HCT116 (cell line): ENCODE results near the gene SNRPA1. TPM values are rescaled to one million over a fixed set of nuclear protein-coding genes. Genes with fewer than 3 reads are reported as not detected.

ENCODE experiments used
- ATAC-seq: fragments of 200-7000 bp; cut with Tn5 transposase; 2 replicates; pipeline ENCODE4 v1.9.1; 2020; ENCODE audit warnings: mild to moderate bottlenecking, moderate library complexity
- BruUV-seq: library from RNA; stranded (reverse); fragments of 400-500 nt; replicated peaks from 2 replicates; lab custom pipeline; 2021; lab: Mats Ljungman, UMichigan
- CTCF ChIA-PET: fragments of 300-600 bp; sonication (Branson Sonifier 250); formaldehyde crosslinking; loops from one replicate; lab custom pipeline; 2021; ENCODE audit warnings: antibody characterized with exemption; lab: Charles Lee
- POLR2A ChIA-PET: fragments of 300-600, 350-600 bp; sonication (Branson Sonifier 250); formaldehyde crosslinking; loops from one replicate; lab custom pipeline; 2021; ENCODE audit warnings: antibody characterized with exemption; lab: Charles Lee
- RAD21 ChIA-PET, 2 experiments: fragments of 300-600 bp; sonication (Branson Sonifier 250); formaldehyde crosslinking; loops; one replicate each; lab custom pipeline; 2023; ENCODE audit warnings: low total read pairs in 2 of 2; ENCODE audit not compliant: uncharacterized antibody in 2 of 2, unreplicated experiment in 2 of 2, low non-redundant PET in 1 of 2; lab: Charles Lee
- DNase-seq: peaks from one replicate; pipeline ENCODE4 v3.0.0-alpha.2; 2010; ENCODE audit warnings: low read depth, low spot score
- H2AFZ ChIP-seq: fragments of 200-600 bp; shearing (Covaris generic), sonication (generic); 2 replicates; pipeline ENCODE4 v1.6.1; 2017; ENCODE audit warnings: low read depth, mixed run types, mixed read lengths, antibody characterized with exemption, low read length; ENCODE audit not compliant: poor library complexity, severe bottlenecking
- H3K27ac ChIP-seq: 2 replicates; pipeline ENCODE4 v1.5.1; 2012; ENCODE audit warnings: low read depth, low read length
- H3K27me3 ChIP-seq: fragments of 200-600 bp; sonication (generic); 2 replicates; pipeline ENCODE4 v1.6.1; 2016; ENCODE audit warnings: mixed run types, low read length, mixed read lengths; ENCODE audit not compliant: insufficient read depth
- H3K36me3 ChIP-seq, 2 experiments: fragments of 200-500 bp in 1 of 2; fragments of 200-600 bp in 1 of 2; sonication (Bioruptor generic) in 1 of 2; sonication (generic) in 1 of 2; 2 replicates each; pipeline versions ENCODE4 v1.5.1 to v1.6.1; 2014 to 2016; ENCODE audit warnings: low read length in 2 of 2, inconsistent platforms in 1 of 2, mixed read lengths in 1 of 2, mixed run types in 1 of 2; ENCODE audit not compliant: insufficient read depth in 2 of 2, control insufficient read depth in 1 of 2
- H3K4me1 ChIP-seq, 2 experiments: fragments of 200-600 bp in 1 of 2; sonication (generic) in 1 of 2; 2 replicates each; pipeline versions ENCODE4 v1.5.1 to v1.6.1; 2012 to 2017; ENCODE audit warnings: low read length in 2 of 2, inconsistent platforms in 1 of 2, mild to moderate bottlenecking in 1 of 2, mixed read lengths in 1 of 2, mixed run types in 1 of 2, moderate library complexity in 1 of 2; ENCODE audit not compliant: insufficient read depth in 2 of 2, control insufficient read depth in 1 of 2
- H3K4me2 ChIP-seq: fragments of 200-600 bp; sonication (generic); 2 replicates; pipeline ENCODE4 v1.6.1; 2017; ENCODE audit warnings: mixed run types, low read length, mixed read lengths
- H3K4me3 ChIP-seq, 2 experiments: fragments of 200-600 bp in 1 of 2; sonication (generic) in 1 of 2; replicated peaks in 1 of 2; 2 replicates each; pipeline ENCODE4 v1.5.1; 2011 to 2016; ENCODE audit warnings: low read length in 2 of 2, control low read depth in 1 of 2, low read depth in 1 of 2, mild to moderate bottlenecking in 1 of 2, mixed read lengths in 1 of 2, mixed run types in 1 of 2
- H3K79me2 ChIP-seq: fragments of 200-600 bp; sonication (generic); 2 replicates; pipeline ENCODE4 v1.6.1; 2017; ENCODE audit warnings: mild to moderate bottlenecking, mixed run types, low read length, moderate library complexity, mixed read lengths; ENCODE audit not compliant: insufficient read depth
- H3K9ac ChIP-seq: fragments of 200-600 bp; sonication (generic); 2 replicates; pipeline ENCODE4 v1.6.1; 2016; ENCODE audit warnings: low read length, mixed read lengths
- H3K9me2 ChIP-seq: fragments of 200-600 bp; sonication (generic), shearing (Covaris generic); 2 replicates; pipeline ENCODE4 v1.6.1; 2017; ENCODE audit warnings: mixed run types, mild to moderate bottlenecking, moderate library complexity; ENCODE audit not compliant: insufficient read depth
- H3K9me3 ChIP-seq, 2 experiments: fragments of 200-500 bp in 1 of 2; fragments of 200-600 bp in 1 of 2; sonication (Bioruptor generic) in 1 of 2; sonication (generic) in 1 of 2; 2 replicates each; pipeline ENCODE4 v1.6.1; 2014 to 2017; ENCODE audit warnings: low read length in 2 of 2, mixed read lengths in 2 of 2, inconsistent platforms in 1 of 2, low read depth in 1 of 2, mild to moderate bottlenecking in 1 of 2, mixed run types in 1 of 2, moderate library complexity in 1 of 2; ENCODE audit not compliant: control insufficient read depth in 1 of 2, insufficient read depth in 1 of 2
- H4K20me1 ChIP-seq: fragments of 200-600 bp; sonication (generic), shearing (Covaris generic); 2 replicates; pipeline ENCODE4 v1.6.1; 2017; ENCODE audit warnings: mixed run types, mild to moderate bottlenecking, moderate library complexity; ENCODE audit not compliant: insufficient read depth
- CBX3 ChIP-seq: IDR thresholded peaks from 2 replicates; pipeline ENCODE4 v1.6.1; 2012; ENCODE audit warnings: low read depth
- CEBPB ChIP-seq: IDR thresholded peaks from 2 replicates; pipeline ENCODE4 v1.6.1; 2012; ENCODE audit warnings: low read depth
- EZH2phosphoT487 ChIP-seq: fragments of 200-600 bp; IDR thresholded peaks from 2 replicates; pipeline ENCODE4 v1.6.1; 2018; ENCODE audit warnings: antibody characterized with exemption, borderline replicate concordance
- JUND ChIP-seq: IDR thresholded peaks from 2 replicates; pipeline ENCODE4 v1.6.1; 2012
- POLR2A ChIP-seq: IDR thresholded peaks from 2 replicates; pipeline ENCODE4 v1.7.0; 2011; ENCODE audit warnings: borderline replicate concordance; ENCODE audit not compliant: insufficient read depth, insufficient read length; ENCODE audit errors: extremely low read depth
- POLR2AphosphoS5 ChIP-seq: IDR thresholded peaks from 2 replicates; pipeline ENCODE4 v1.6.1; 2011; ENCODE audit warnings: mild to moderate bottlenecking, low read depth, low read length, moderate library complexity
- RAD21 ChIP-seq: IDR thresholded peaks from 2 replicates; pipeline ENCODE4 v1.6.1; 2012; ENCODE audit warnings: low read depth, mild to moderate bottlenecking
- SIN3A ChIP-seq: IDR thresholded peaks from 2 replicates; pipeline ENCODE4 v1.6.1; 2012; ENCODE audit warnings: low read depth
- SRF ChIP-seq: IDR thresholded peaks from 2 replicates; pipeline ENCODE4 v1.6.1; 2012; ENCODE audit warnings: low read depth
- intact Hi-C: fragments of 100-400 bp; cut with micrococcal nuclease; formaldehyde crosslinking; loops from 2 replicates; pipeline ENCODE4 v1.10.0; 2022
- total RNA-seq: library from RNA; stranded (reverse); gene quantifications from one replicate; pipeline ENCODE4 v1.2.1, GENCODE V29; 2021; ENCODE audit not compliant: unreplicated experiment
- TF ChIP-seq, protein P1 (sequence below), 3 experiments: fragments of 200-600 bp in 1 of 3; sonication (generic) in 1 of 3; IDR thresholded peaks in 2 of 3; conservative IDR thresholded peaks in 1 of 3; 2 replicates each; pipeline ENCODE4 v1.5.1; 2012 to 2017; ENCODE audit warnings: low read depth in 2 of 3, low read length in 2 of 3, antibody characterized with exemption in 1 of 3, borderline replicate concordance in 1 of 3, control low read depth in 1 of 3, mild to moderate bottlenecking in 1 of 3, mixed read lengths in 1 of 3, mixed run types in 1 of 3, moderate library complexity in 1 of 3; ENCODE audit not compliant: insufficient read depth in 1 of 3
- TF ChIP-seq, protein P2 (sequence below): IDR thresholded peaks from 2 replicates; pipeline ENCODE4 v1.6.1; 2012
- TF ChIP-seq, protein P3 (sequence below): IDR thresholded peaks from 2 replicates; pipeline ENCODE4 v1.6.1; 2012; ENCODE audit warnings: low read depth
- TF ChIP-seq, protein P4 (sequence below): IDR thresholded peaks from 2 replicates; pipeline ENCODE4 v1.6.1; 2011; ENCODE audit warnings: mild to moderate bottlenecking, low read length, moderate library complexity; ENCODE audit not compliant: insufficient replicate concordance; ENCODE audit errors: extremely low read depth

The SNRPA1 gene
- total RNA-seq, 1 experiment from 2014 or later: 104 TPM

DNA sequence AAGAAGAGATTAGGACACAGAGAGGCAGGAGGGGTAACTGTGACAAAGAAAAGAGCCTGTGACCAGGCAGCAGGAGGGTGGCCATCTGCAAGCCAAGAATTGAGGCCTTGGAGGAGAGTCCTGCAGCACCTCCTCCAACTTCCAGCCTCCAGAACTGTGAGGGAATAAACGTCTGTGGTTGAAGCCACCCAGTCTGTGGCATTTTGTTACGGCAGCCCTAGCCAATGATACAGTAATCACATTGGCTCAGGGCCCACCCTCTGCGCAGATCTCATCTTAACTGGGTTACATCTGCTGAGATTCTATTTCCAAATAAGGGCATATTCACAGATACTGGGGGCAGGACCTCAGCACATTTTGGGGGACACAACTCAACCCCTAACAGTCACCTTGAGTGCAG, 29.0 kb downstream of the SNRPA1 start (continued):
- TF ChIP-seq, protein P1, sequence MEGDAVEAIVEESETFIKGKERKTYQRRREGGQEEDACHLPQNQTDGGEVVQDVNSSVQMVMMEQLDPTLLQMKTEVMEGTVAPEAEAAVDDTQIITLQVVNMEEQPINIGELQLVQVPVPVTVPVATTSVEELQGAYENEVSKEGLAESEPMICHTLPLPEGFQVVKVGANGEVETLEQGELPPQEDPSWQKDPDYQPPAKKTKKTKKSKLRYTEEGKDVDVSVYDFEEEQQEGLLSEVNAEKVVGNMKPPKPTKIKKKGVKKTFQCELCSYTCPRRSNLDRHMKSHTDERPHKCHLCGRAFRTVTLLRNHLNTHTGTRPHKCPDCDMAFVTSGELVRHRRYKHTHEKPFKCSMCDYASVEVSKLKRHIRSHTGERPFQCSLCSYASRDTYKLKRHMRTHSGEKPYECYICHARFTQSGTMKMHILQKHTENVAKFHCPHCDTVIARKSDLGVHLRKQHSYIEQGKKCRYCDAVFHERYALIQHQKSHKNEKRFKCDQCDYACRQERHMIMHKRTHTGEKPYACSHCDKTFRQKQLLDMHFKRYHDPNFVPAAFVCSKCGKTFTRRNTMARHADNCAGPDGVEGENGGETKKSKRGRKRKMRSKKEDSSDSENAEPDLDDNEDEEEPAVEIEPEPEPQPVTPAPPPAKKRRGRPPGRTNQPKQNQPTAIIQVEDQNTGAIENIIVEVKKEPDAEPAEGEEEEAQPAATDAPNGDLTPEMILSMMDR (IDR thresholded peaks at IDR 0.05 in 2 of 3, conservative IDR thresholded peaks at IDR 0.05 in 1 of 3; ENCODE audit: borderline replicate concordance in 1 of 3, insufficient read depth in 1 of 3, low read depth in 2 of 3, low read length in 2 of 3): no peak
- no peak for TF ChIP-seq CBX3
- TF ChIP-seq, protein P2, sequence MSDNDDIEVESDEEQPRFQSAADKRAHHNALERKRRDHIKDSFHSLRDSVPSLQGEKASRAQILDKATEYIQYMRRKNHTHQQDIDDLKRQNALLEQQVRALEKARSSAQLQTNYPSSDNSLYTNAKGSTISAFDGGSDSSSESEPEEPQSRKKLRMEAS: no peak
- TF ChIP-seq, protein P3, sequence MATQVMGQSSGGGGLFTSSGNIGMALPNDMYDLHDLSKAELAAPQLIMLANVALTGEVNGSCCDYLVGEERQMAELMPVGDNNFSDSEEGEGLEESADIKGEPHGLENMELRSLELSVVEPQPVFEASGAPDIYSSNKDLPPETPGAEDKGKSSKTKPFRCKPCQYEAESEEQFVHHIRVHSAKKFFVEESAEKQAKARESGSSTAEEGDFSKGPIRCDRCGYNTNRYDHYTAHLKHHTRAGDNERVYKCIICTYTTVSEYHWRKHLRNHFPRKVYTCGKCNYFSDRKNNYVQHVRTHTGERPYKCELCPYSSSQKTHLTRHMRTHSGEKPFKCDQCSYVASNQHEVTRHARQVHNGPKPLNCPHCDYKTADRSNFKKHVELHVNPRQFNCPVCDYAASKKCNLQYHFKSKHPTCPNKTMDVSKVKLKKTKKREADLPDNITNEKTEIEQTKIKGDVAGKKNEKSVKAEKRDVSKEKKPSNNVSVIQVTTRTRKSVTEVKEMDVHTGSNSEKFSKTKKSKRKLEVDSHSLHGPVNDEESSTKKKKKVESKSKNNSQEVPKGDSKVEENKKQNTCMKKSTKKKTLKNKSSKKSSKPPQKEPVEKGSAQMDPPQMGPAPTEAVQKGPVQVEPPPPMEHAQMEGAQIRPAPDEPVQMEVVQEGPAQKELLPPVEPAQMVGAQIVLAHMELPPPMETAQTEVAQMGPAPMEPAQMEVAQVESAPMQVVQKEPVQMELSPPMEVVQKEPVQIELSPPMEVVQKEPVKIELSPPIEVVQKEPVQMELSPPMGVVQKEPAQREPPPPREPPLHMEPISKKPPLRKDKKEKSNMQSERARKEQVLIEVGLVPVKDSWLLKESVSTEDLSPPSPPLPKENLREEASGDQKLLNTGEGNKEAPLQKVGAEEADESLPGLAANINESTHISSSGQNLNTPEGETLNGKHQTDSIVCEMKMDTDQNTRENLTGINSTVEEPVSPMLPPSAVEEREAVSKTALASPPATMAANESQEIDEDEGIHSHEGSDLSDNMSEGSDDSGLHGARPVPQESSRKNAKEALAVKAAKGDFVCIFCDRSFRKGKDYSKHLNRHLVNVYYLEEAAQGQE: no peak

DNA sequence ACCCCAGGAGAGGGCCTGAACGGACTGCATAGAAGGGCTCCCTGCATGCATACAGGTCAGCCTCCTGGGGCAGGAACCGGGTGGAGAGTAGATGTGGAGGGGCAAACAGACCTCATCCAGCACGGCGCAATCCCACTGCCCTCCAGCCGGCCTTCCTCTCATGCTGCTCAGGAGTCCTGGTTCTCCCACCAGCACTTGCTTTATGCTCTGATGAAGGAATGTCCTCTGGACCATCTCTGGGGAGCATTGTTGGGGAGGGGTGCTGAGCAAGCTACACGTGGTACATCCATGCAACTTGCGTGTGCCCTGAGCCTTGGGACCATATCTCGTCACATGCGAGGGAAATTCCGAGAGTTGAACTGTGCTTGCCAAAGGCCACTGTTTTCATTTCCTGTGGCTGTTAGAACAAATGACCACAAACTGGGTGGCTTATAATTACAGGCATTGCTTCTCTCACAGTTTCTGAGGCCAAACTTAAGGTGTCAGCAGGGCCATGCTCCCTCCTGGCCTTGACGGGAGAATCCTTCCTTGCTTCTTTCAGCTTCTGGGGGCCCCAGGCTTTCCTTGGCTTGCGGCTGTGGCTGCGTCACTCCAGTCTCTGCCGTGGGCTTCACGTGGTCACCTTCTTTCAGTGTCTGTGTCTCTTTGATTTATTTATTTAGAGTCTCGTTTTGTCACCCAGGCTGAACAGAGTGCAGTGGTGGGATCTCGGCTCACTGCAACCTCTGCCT, 30.0 kb downstream of the SNRPA1 start:
- Histone ChIP-seq H3K4me2 (no peak overlapping the region), H3K4me3 (no peak overlapping the region), H2AFZ (no peak overlapping the region), H3K4me1 (no peaks in the 10 kb centered on the region), H4K20me1 (no peaks in the 10 kb centered on the region), H3K79me2 (no peaks in the 10 kb centered on the region), H3K9me2 (no peaks in the 10 kb centered on the region), H3K27me3 (no peaks in the 10 kb centered on the region), H3K27ac (no peak overlapping the region), H3K9me3 (no peaks in the 10 kb centered on the region), H3K9ac (no peak overlapping the region), H3K36me3 (peaks cover 0 to 5% of the 10 kb centered on the region in 2 experiments; a peak in 1 of 4 replicates)
- CTCF ChIA-PET: no interaction called here
- ATAC-seq: no peak
- RAD21 ChIA-PET: no interaction called here
- POLR2A ChIA-PET: no interaction called here
- intact Hi-C loops: no loop called here
- TF ChIP-seq SIN3A: no peak
- TF ChIP-seq RAD21: no peak
- TF ChIP-seq, protein P4, sequence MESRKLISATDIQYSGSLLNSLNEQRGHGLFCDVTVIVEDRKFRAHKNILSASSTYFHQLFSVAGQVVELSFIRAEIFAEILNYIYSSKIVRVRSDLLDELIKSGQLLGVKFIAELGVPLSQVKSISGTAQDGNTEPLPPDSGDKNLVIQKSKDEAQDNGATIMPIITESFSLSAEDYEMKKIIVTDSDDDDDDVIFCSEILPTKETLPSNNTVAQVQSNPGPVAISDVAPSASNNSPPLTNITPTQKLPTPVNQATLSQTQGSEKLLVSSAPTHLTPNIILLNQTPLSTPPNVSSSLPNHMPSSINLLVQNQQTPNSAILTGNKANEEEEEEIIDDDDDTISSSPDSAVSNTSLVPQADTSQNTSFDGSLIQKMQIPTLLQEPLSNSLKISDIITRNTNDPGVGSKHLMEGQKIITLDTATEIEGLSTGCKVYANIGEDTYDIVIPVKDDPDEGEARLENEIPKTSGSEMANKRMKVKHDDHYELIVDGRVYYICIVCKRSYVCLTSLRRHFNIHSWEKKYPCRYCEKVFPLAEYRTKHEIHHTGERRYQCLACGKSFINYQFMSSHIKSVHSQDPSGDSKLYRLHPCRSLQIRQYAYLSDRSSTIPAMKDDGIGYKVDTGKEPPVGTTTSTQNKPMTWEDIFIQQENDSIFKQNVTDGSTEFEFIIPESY: no peak
- no peak for TF ChIP-seq POLR2A
- no peak for TF ChIP-seq CEBPB
- no peak for TF ChIP-seq CBX3
- TF ChIP-seq SRF: no peak
- no peak for TF ChIP-seq EZH2phosphoT487
- TF ChIP-seq JUND: no peak
- TF ChIP-seq POLR2AphosphoS5: no peak
- no peak for DNase-seq
- BruUV-seq: no TSS peak
